GM18858 (cell line): ENCODE measurements around the gene DDB1.
"Not testable (repeated sequence)": the region's sequence is repeated elsewhere in the genome, so short reads cannot be mapped to it uniquely, and the experiment has no call there.

Source experiments
- ATAC-seq: cut with Tn5 transposase; IDR thresholded peaks from one replicate; pipeline ENCODE4 v1.9.1; 2021; ENCODE audit not compliant: unreplicated experiment

The DDB1 gene

DNA sequence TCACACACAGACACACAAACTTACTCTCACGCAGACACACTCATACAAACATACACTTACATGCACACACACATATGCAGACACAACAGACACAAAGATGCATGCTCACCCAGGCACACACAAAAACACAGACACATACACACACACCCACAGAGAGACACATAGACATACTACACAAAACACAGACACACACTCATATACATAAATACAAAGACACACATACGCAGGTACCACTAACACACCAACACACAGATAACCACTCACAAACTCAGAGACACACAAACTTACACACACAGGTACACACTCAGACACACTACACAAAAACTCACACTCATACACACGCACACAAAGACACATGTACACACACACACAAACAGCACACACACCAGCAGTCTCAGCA lies 60.2 kb downstream of the DDB1 start:
- no peak for ATAC-seq

- no peak for ATAC-seq
Observed at GRCh38 chr11:61270354-61271076, 62.4 kb downstream of the DDB1 start.

- no peak for ATAC-seq
Observed at GRCh38 chr11:61268588-61269250, 64.2 kb downstream of the DDB1 start.

- ATAC-seq: no peak
Observed at GRCh38 chr11:61267437-61267841, 65.5 kb downstream of the DDB1 start.

- no peak for ATAC-seq
Observed at GRCh38 chr11:61266602-61267001, 66.3 kb downstream of the DDB1 start.

- ATAC-seq: no peak
Observed at GRCh38 chr11:61265357-61265756, 67.5 kb downstream of the DDB1 start.

DNA sequence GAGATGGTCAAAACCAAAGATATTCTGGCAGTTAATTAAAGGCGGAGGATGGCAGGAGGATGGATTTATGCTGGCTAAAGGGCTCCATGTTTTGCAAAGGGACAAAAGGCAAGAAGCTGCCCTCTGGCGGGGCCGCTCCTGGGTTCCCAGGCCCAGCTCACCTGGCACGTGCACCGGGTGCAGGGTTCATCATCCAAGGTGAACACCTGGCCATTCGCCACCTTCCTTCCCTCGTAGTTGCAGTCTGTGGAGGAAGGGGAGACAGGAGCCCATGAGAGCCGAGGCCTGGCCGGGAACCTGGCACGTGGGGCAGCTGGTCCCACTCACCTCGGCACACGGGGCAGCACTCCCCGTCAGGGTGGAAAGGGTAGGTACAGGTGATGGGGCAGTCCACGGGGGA lies 68.1 kb downstream of the DDB1 start:
- ATAC-seq: no peak

DNA sequence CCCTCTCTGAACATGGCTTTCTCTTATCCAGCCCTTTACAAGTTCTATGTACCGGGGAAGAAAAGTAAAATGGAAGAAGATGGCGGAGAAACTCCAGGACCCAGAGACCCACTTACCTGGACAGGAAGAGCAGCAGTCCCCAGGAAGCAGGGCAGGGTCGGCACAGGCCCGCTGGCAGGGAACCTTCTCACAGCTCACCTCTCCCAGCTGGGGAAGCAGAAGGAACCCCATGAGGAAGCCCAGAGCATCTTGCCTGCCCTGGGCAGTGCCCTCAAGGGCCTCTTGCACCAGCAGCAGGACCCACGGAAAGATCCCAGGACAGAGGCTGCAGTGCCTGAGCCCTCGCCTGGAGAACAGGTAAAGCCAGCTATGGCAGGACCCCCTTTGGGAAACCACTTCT lies 68.5 kb downstream of the DDB1 start:
- no peak for ATAC-seq

DNA sequence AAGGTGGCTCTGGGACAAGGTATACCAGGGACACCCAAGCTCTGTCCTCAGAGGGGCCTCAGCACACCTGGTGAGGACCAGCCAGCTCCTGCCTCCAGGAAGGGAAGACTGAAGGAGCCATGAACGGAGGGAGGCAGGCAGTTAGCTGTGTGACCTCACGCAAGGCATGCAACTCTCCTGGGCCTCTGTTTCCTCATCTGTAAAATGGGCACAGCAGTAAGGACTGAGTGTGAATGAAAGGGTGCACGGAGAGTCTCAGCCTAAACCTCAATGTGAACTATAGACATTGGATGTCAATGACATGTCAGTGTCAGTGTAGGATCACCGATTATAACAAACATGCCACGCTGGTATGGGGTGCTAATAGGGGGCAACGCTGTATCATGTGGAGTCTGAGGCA lies 73.5 kb downstream of the DDB1 start:
- no peak for ATAC-seq

- no peak for ATAC-seq
Observed at GRCh38 chr11:61258546-61258945, 74.4 kb downstream of the DDB1 start.

GRCh38 chr11:61256710-61257482 lies 76.0 kb downstream of the DDB1 start:
- no peak for ATAC-seq

- no peak for ATAC-seq
Observed at GRCh38 chr11:61254403-61255025, 78.4 kb downstream of the DDB1 start.

DNA sequence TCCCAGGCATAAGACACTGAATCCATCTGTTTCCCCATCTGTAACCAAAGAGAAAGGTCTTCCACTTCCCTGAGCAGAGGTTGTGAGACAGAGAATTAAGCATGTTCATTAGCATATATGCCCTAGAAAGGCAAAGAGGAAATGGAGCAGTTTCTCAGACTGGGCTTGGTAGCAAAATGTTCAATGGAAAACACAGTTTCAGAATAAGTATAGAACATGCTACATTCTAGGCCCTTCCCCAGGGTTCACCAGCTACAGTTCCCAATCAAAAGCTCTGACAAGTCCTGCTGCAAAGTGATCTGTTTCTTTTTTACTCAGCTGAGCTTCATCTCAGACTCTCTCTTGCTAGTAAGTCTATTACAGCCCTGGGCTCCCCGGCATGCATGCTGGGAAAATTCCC lies 80.6 kb downstream of the DDB1 start:
- ATAC-seq: not testable (repeated sequence)

DNA sequence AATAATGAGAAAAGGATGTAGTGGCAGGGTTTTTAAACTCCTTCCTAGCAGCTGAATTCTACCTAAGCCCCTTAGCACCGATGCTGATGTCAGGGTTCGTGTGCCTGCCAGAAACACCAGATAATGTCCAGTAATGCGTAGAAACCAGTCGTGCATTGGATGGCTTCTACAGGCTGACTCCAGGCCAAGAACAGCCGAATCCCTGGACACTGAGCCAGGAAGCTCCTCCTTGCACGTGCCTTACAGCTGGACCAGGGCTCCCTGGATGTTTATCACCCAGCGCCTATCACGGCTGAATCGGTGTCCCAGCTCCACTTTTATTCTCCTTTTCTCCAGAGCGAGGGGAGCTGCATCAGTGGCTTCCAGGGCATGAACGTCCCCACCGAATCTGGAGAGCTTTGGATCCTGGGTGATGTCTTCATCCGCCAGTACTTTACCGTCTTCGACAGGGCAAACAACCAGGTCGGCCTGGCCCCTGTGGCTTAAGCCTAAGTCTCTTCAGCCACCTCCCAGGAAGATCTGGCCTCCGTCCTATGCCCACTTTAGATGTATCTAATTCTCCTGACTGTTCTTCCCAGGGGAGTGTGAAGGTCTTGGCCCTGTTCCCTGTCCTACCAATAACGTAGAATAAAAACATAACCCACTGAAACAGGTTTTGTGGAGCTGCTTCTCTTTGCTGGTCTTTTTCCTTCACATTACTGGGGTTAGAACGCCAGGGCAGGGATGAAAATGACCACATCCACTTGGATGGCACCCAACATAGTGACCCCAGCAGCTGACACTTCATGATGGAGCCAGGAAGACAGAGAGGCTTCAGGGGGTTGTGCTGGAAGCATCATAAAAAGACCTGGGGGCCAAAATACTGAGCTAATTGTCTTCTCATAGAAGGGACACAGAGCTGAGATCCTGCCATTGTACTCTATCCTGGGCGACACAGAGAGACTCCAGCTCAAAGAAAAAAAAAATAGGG lies 81.8 kb downstream of the DDB1 start:
- ATAC-seq: not testable (repeated sequence)
